Activated CD4-positive, alpha-beta T cell treated with anti-CD3 and anti-CD28 coated beads, Interleukin-2, amount 50 U/mL, for 4 hours (primary cell): ENCODE results near the gene CDH16.
"Not testable (repeated sequence)": the region's sequence is repeated elsewhere in the genome, so short reads cannot be mapped to it uniquely, and the experiment has no call there.

ENCODE experiments used
- DNase-seq, 2 experiments: peaks; one replicate each; pipeline ENCODE4 v3.0.0-alpha.2; 2020

Gene CDH16

DNA sequence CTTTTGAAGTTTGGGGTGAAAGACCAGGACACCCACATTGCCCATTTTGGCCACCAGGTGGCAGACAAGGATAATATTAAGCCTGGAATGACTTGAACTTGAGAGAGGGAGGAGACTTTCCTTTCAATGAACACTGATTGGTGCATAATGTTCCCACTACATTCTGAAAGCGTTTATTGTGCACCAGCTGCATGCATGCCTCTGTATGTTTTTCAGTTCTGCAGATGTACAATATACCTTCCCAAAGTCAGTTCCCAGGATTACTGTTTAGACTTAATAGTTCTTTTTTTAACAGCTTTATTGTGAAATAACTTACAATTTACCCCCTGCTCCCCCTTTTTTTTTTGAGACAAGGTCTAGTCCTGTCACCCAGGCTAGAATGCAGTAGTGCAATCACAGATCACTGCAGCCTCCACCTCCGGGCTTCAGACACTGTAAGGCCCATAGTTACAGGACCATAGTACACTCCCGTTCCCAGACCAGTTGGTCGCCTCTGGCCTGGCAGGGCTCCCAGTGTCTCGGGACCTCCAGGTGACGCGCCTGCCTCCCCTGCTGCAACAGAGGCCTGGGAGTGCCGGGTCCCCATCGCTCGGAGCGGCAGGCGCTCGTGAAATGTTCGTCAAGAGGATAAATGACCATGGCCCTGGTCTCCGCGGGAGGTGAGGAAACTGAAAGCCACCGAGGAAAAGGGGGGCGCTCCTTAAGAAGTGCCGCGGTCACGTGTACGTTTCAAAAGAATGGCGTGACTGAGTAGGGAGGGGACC is 28.8 kb upstream of the CDH16 start:
- DNase-seq, result peak; percentile 82 to 87

DNA sequence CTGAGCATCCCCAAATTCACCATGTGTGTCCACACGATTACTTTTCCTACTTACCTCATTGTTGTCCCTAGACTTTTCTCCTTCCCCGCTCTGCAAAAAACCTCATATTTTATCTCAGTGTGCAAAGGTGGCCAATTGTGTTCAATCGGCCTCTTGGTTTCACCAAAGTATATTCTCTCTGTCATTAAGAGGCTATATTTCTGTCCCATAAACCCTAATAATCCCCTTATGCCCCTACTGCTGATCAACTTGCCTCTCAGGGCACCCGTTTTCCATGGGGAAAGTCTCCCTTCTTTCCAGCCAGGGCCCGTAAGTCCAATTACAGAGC is 28.3 kb upstream of the CDH16 start:
- DNase-seq, result no peak

DNA sequence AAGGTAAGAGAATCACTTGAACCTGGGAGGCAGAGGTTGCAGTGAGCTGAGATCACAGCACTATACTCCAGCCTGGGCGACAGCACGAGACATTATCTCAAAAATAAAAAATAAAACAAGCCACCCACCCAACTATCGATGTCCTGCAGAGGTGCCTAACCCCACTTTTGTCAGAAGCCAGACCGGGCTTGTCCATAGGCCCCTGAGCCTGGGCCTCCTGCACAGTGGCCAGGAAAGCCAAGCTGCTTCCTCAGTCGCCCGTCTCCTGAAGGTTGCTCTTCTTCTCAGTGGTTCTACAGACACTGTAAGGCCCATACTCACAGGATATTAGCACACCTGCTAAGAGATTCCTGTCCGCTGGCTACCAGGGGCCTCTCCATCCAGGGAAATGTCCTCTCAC is 27.9 kb upstream of the CDH16 start:
- DNase-seq, result no peak

DNA sequence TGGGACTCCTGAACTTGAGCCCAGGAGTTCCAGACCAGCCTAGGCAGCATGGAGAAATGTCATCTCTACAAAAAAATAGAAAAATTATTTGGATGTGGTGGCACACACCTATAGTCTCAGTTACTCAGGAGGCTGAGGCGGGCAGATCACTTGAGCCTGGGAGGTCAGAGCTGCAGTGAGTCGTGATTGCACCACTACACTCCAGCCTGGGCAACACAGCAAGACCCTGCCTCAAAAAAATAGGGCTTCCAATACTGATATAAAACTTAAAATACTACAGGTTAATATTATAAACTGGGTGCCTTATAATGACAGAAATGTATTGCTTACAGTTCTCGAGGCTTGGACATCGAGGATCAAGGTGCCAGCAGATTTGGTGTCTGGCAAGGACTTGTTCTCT is 27.3 kb upstream of the CDH16 start:
- no peak for DNase-seq

DNA sequence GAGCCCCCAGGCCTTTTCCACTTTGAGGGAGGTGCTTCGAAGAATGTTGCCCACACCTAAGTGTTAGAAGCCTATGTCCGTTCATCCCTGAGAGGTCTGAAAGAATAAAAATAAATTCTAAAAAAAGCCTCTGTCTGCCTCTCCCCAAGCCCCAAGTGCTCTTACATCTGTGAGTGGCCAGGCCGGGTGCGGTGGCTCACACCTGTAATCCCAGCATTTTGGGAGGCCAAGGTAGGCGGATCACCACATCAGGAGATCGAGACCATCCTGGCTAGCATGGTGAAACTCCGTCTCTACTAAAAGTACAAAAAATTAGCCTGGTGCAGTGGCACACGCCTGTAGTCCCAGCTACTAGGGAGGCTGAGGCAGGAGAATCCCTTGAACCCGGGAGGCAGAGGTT is 26.3 kb upstream of the CDH16 start:
- not testable (repeated sequence) for DNase-seq

DNA sequence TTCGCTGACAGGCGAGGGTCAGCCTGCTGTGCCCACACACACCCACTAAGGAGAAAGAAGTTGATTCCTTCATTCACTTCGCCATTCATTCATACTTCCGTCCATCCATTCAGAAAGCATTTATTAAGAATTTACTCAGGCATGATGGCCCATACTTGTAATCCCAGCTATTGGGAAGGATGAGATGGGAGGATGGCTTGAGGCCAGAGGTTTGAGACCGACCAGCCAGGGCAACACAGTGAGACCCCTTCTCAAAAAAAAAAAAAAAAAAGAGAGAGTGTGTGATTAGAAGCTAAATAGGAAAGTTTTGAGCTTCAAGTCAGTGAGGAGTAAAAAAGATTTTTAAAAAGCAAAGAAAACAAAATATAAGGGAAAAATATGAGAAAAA is 25.4 kb upstream of the CDH16 start:
- DNase-seq, result no peak

DNA sequence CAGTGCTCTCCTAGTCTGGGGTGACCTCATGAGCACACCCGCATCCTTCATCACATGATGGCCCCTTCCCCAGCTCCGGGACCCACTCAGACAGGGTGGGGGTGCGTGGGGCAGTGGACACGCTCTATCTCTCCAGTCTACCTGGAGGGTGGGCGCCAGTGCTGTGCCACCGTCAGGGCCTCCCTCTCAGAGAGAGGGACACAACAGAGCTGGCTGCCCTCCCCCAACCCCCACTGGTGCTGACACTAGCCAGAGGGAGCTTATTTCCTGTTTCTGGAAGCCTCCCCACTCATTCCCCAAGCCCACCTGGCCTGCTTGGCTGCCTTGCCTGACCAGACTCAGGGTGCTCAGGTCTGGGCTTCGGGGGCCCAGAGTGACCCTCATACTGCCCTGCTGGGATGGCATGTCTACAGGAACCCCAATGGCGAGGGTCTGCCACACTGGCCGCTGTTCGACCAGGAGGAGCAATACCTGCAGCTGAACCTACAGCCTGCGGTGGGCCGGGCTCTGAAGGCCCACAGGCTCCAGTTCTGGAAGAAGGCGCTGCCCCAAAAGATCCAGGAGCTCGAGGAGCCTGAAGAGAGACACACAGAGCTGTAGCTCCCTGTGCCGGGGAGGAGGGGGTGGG is 24.9 kb upstream of the CDH16 start:
- DNase-seq, result no peak

DNA sequence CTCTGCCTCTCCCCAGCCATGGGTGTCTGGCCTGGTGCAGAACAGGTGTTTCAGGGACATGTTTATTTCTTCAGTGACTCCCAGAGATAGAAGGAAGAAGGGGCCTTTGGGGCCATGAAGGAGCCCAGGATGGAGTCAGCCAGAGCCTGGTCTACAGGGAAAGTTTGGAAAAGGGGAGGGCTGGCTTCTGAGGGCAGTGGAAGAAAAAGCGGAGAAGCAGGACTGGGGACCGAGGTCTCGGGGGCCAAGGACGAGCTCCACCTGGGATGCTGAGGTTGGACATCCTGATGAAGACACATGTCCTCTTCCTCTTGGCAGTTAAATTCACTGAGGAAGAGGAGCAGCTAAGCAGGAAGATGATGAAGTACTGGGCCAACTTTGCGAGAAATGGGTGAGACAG is 24.3 kb upstream of the CDH16 start:
- DNase-seq, result no peak

DNA sequence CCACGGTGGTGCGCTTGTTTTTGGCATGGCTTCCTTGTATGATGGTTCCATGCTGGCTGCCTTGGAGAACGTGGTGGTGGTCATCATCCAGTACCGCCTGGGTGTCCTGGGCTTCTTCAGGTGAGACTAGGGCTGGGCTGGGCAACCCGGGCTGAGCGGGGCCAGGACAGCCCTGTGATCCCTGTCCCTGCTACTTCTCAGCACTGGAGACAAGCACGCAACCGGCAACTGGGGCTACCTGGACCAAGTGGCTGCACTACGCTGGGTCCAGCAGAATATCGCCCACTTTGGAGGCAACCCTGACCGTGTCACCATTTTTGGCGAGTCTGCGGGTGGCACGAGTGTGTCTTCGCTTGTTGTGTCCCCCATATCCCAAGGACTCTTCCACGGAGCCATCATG is 21.6 kb upstream of the CDH16 start:
- DNase-seq, result no peak

DNA sequence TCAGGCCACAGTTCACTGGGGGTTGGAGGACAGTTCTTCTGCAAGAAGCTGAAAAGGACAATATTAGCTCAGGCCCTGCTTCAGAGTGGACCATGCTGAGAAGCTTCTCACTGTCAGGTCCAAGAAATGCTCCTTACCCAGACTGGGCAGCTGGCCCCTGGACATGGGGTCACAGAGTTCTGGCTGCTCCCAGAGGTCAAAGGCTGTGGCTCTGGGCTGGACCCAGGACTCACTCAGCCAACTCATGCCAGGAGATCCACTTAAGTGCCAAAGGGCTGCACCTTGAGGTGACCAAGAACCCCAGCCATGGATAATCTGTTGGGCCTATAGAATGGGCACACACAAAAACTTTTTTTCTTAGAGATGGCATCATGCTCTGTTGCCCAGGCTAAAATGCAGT is 20.7 kb upstream of the CDH16 start:
- DNase-seq, result no peak

DNA sequence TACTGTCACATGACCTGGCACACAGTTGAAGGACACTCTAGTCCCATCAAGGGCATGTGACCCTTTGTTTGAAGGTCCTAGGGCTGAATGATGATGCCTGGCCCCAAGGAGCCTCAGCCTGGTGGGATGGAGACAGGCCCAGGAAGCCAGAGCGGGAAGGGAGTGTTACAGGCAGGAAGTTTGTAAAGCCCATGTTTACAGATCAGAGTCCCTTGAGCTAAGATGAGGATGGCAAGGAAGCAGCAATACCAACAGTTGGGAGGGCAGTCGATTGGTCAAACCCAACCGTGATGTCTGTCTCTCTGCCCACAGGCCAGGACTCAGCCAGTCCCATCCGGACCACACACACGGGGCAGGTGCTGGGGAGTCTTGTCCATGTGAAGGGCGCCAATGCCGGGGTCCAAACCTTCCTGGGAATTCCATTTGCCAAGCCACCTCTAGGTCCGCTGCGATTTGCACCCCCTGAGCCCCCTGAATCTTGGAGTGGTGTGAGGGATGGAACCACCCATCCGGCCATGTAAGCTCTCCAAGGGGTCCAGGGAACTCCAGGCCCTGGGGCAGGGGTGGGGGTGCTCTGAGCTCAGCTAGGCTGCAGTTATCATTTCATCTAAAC is 19.1 kb upstream of the CDH16 start:
- DNase-seq, result no peak

DNA sequence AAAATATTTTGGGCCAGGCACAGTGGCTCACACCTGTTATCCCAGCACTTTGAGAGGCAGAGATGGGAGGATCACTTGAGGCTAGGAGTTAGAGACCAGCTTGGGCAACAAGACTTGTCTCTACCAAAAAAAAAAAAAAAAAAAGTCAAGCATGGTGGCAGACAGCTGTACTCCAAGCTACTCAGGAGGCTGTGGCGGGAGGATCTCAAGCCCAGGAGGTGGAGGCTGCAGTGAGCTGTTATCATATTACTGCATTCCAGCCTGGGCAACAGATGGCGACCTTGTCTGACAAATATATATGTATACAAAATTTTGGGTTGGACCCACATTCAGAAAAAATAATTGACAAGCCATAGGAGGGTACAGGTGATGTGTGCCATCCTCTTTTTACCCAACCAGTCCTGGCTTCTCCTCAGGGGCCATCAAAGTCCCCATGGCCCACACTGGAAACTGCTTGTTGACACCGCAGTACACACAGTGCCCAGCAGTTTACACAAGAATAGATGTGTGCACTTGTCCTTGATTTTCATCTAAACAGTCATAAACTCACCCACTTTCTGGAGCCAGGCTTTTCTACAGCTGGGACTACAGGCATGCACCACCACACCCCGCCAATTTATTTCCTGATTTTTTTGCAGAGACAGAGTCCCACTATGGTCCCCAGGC is 18.3 kb upstream of the CDH16 start:
- DNase-seq, result no peak

DNA sequence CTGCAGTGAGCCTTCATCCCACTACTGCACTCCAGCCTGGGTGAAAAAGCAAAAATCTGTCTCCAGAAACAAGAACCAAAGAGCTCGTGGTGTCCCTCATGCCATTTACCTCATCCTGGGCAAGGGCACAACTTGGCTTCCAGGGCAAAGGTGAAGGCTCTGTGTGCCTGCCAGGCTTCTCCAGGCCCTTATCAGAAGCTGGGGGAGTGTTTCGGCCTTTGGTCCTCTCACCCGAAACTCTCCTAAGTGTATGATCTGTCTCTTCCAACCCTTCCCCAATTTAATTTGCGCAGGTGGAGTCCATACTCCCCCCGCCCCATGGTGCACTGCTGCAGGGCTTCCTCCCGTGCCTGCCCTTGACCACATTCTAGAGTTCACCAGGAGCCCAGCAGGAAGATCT is 17.8 kb upstream of the CDH16 start:
- DNase-seq, result no peak

DNA sequence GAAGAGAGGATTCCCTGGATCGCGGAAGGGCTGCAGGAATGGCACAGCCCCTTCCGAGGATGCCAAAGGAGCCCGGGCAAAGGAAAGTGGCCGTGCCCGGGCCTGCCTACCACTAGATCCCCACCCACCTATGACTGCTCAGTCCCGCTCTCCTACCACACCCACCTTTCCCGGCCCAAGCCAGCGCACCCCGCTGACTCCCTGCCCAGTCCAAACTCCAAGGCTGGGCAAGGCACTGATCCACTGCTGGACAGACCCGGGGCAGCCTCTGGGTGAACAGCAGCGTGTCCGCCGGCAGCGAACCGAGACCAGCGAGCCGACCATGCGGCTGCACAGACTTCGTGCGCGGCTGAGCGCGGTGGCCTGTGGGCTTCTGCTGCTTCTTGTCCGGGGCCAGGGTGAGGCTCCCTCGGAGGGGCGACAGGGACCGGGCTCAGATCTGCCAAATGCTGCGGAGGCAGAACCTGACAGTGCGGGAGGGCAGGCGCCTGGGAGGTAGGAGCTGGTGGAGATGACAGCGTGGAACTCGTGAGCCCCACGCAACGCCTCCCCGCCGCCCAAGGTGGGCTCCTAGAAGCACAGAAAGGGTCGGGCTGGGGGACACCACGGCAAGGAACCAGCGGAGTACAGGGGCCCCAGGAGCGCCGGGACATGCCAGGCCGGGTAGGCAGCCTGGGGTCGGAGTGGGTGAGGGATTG is 16.8 kb upstream of the CDH16 start, which contains the start of gene CES2:
Gene CES2, plus strand, starts transcription at position 203 of the 698 bp plus-strand sequence. Its CDS starts 120 bp downstream, at position 323.
- no peak for DNase-seq

DNA sequence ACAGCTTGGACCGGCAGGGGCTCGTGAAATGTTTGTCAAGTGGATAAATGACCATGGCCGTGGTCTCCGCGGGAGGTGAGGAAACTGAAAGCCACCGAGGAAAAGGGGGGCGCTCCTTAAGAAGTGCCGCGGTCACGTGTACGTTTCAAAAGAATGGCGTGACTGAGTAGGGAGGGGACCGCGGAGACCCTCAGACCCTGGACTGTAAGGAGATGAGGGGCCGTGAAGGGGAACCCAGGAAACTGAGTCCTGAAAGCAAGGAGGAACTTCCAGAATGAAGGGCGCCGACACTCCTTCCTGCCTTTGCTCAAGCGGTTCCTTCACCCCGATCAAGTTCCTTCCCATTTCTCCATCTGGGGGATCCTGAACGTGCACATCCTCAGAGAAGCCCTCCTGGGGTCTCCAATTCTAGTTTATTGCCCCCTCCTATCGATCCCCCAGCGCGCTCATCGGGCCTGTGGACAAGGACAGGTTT is 16.2 kb upstream of the CDH16 start:
- not testable (repeated sequence) for DNase-seq

DNA sequence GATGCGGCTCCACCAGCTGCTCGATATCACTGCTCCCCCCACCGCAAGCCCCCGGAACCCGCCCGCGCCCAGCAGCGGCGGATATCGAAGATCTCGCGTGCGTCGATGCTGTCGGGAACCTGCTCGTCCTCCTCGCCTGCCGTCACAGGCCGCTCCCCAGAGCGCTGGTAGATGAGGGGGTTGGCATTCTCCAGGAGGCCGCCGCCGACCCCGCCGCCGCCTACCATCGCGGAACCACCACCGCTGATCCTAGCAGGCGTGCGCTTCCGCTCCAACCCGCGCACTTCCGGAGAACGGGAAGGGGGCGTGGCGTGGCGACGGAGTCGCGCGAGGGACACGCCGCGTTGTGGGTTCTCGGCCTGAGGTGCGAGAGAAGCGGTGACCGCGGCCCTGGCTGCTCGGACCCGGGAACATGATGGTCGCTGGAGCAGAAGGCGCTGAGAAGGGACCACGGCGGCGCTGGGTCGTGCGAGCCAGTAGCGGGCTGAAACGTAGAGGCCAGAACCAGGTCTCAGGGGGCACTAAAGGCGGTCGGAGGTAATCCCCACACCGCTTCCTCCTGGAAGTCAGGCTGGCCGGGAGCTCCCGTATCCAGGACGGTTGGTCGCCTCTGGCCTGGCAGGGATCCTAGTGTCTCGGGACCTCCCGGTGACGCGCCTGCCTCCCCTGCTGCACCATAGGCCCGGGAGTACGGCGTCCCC is 15.6 kb upstream of the CDH16 start, which contains the start of gene CIAO2B:
Gene CIAO2B, minus strand, starts transcription at position 265 of the 701 bp plus-strand sequence. Its CDS starts 38 bp downstream, at position 227.
- peak; percentile 84 to 85 for DNase-seq

DNA sequence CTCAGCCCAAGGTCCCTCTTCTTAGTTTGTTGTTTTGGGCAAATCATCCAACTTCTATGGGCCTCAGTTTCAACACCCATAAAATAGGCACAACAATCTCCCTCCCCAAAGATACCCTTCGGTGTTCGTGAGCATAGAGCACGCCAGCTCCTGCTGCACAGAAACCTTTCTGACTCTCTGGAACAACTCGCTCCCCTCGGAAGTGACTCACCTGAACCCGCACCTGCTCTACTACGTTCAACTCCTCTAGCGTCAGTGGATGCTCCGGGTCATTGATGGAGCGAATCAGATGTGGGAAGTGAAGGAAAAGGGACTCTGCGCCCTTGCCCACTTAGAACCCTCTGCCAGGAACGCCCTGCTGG is 15.1 kb upstream of the CDH16 start:
- peak; percentile 66 for DNase-seq

DNA sequence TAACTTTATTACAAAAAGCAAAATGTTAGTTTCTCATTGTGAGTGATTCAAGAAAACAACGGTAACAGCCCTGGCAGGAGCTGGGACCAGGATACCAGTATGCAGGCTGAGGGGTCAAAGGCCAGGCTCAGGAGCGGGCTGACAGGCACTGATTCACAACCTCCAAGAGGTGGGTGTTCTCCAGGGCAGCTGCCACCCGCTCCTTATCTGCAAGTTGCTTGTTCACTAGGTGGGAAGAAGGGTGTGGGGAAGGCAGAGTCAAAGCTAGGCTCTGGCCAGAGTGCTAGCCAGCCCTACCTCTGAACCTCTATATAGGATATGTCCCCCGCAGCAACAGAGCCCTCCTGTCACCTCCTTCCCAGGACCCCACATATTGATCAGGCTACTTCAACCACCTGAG is 13.4 kb upstream of the CDH16 start:
- no peak for DNase-seq

DNA sequence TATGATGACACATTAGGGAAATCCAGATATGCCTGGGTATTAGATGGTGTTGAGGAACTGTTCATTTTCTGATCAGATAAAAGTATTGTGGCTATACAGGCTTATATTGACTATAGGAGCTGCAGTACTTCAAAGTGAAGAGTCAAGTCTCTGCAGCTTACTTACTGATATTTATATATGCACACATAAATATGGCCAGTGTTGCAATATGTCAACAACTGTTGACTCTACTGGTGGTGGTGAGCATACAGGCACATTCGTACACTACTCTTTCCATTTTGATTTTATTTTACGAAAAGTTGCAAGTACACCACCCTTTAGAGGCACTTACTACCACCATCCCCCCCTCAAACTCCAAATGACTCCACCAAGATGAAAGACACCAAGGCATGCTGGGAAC is 13.0 kb upstream of the CDH16 start:
- DNase-seq, result no peak

DNA sequence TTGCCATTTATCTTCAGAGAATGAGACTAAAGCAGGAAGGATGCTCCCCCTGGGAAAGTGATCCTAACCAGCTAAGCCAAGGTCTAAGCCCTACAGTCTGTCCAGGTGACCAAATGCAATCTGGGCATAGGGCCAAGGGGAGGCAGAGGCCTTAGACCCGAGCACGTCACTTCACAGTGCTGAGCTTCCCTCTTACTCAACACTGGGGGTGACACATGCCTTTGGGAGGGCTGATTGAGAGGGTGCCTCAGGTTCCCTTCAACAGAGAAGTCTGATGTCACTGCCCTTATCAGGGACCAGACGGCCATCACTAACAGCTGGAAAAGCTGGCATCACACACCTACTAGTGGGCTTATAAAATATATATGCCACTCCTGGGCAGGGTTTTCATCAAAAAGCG is 11.5 kb upstream of the CDH16 start:
- DNase-seq, result no peak

DNA sequence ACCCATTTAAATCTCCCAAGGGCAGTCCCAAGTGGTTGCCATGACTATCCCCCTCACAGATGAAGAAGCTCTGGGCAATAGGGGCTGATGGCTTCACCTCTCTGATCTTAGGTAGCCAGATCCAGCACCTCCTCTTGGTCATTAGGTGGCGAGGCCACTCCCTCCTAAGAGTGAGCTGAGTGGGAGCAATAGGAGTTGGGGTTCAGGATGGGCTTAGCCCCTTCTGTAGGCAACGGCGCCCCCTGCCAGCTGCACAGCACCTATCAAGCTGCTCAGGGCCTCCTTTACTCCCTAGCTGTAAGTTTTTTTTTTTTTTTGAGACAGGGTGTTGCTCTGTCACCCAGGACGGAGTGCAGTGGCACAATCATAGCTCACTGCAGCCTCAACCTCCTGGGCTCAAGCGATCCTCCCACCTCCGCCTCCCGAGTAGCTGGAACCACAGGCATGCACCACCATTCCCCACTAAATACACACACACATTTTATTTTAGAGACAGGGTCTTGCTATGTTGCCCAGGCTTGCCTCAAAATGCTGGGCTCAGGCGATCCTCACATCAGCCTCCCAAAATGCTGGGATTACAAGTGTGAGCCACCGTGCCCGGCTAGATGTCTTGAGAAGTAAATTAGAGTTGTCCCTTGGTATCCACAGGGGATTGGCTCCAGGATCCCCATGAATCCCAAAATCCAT is 10.2 kb upstream of the CDH16 start:
- peak in 1 of 2 experiments; percentile 26 for DNase-seq
